SK-N-SH (cell line): ENCODE data around the gene SRGAP3. TPM values are rescaled to one million over a fixed set of nuclear protein-coding genes. Genes with fewer than 3 reads are reported as not detected.

Experiments
- CTCF ChIA-PET: fragments of 300-600, 350-600 bp; formaldehyde crosslinking; extraction: SDS; loops from one replicate; lab custom pipeline; 2021; lab: Yijun Ruan, JAX
- POLR2A ChIA-PET: fragments of 350-600 bp; sonication (Branson Sonifier 250); formaldehyde crosslinking; extraction: SDS; loops from one replicate; lab custom pipeline; 2020; ENCODE audit warnings: antibody characterized with exemption, inconsistent platforms; lab: Yijun Ruan, JAX
- DNase-seq: peaks from one replicate; pipeline ENCODE4 v3.0.0; 2012
- H2AFZ ChIP-seq: fragments of 200-600 bp; sonication (generic); 2 replicates; pipeline ENCODE4 v1.8.1; 2016; ENCODE audit warnings: antibody characterized with exemption, mild to moderate bottlenecking, low read depth
- H3F3A ChIP-seq: fragments of 200-600 bp; sonication (generic); replicated peaks from 2 replicates; pipeline ENCODE3; 2016; ENCODE audit warnings: antibody characterized with exemption, mild to moderate bottlenecking; ENCODE audit not compliant: insufficient read depth
- H3K27ac ChIP-seq, 2 experiments: fragments of 200-500 bp in 1 of 2; fragments of 200-600 bp in 1 of 2; sonication (Bioruptor generic) in 1 of 2; sonication (generic), shearing (Covaris generic) in 1 of 2; 2 replicates each; pipeline versions ENCODE4 v1.5.1 to v1.6.1; 2014 to 2016; ENCODE audit warnings: low read depth in 2 of 2, inconsistent platforms in 1 of 2, low read length in 1 of 2, mild to moderate bottlenecking in 1 of 2, mixed read lengths in 1 of 2
- H3K27me3 ChIP-seq: fragments of 200-600 bp; sonication (generic), shearing (Covaris generic); 2 replicates; pipeline ENCODE4 v1.6.1; 2016; ENCODE audit warnings: mixed run types; ENCODE audit not compliant: insufficient read depth
- H3K36me3 ChIP-seq, 2 experiments: fragments of 200-500 bp in 1 of 2; fragments of 200-600 bp in 1 of 2; sonication (Bioruptor generic) in 1 of 2; sonication (generic) in 1 of 2; replicated peaks in 1 of 2; 2 replicates each; pipeline versions ENCODE3 to v1.5.1; 2014 to 2016; ENCODE audit warnings: low read length in 1 of 2, mild to moderate bottlenecking in 1 of 2; ENCODE audit not compliant: insufficient read depth in 2 of 2, control insufficient read depth in 1 of 2
- H3K4me1 ChIP-seq, 2 experiments: fragments of 200-500 bp in 1 of 2; fragments of 200-600 bp in 1 of 2; sonication (Bioruptor generic) in 1 of 2; sonication (generic), shearing (Covaris generic) in 1 of 2; 2 replicates each; pipeline versions ENCODE4 v1.5.1 to v1.6.1; 2014 to 2016; ENCODE audit warnings: low read depth in 1 of 2, low read length in 1 of 2, mixed run types in 1 of 2; ENCODE audit not compliant: insufficient read depth in 2 of 2, control insufficient read depth in 1 of 2
- H3K4me2 ChIP-seq: fragments of 200-600 bp; sonication (generic), shearing (Covaris generic); 2 replicates; pipeline ENCODE4 v1.6.1; 2017; ENCODE audit warnings: mixed run types
- H3K4me3 ChIP-seq, 2 experiments: fragments of 200-500 bp in 1 of 2; fragments of 200-600 bp in 1 of 2; sonication (Bioruptor generic) in 1 of 2; sonication (generic), shearing (Covaris generic) in 1 of 2; 2 replicates each; pipeline versions ENCODE4 v1.5.1 to v1.8.1; 2014 to 2016; ENCODE audit warnings: low read depth in 2 of 2, inconsistent platforms in 1 of 2, low read length in 1 of 2, mild to moderate bottlenecking in 1 of 2, mixed read lengths in 1 of 2, moderate library complexity in 1 of 2
- H3K79me2 ChIP-seq: fragments of 200-600 bp; sonication (generic); 2 replicates; pipeline ENCODE4 v1.8.1; 2017; ENCODE audit warnings: mild to moderate bottlenecking; ENCODE audit not compliant: insufficient read depth
- H3K9ac ChIP-seq: fragments of 200-600 bp; sonication (generic); 2 replicates; pipeline ENCODE4 v1.6.1; 2017; ENCODE audit warnings: mixed run types
- H3K9me2 ChIP-seq: fragments of 200-600 bp; sonication (generic); 2 replicates; pipeline ENCODE4 v1.6.1; 2017; ENCODE audit warnings: mixed run types
- H3K9me3 ChIP-seq: fragments of 200-600 bp; sonication (generic); 2 replicates; pipeline ENCODE4 v1.6.1; 2017; ENCODE audit warnings: mixed run types, mild to moderate bottlenecking, moderate library complexity
- H4K20me1 ChIP-seq: fragments of 200-600 bp; sonication (generic); 2 replicates; pipeline ENCODE4 v1.6.1; 2017; ENCODE audit warnings: mild to moderate bottlenecking, mixed run types; ENCODE audit not compliant: insufficient read depth
- EP300 ChIP-seq, 2 experiments: IDR thresholded peaks; 2 replicates each; pipeline versions ENCODE4 v1.4.0 to v1.6.1; 2012; ENCODE audit warnings: borderline replicate concordance in 1 of 2, low read depth in 1 of 2, low read length in 1 of 2
- FOSL2 ChIP-seq: IDR thresholded peaks from 2 replicates; pipeline ENCODE4 v1.4.0; 2012; ENCODE audit warnings: low read depth, mild to moderate bottlenecking, moderate library complexity, borderline replicate concordance
- FOXJ3 ChIP-seq: sonication (generic); formaldehyde crosslinking; IDR thresholded peaks from 2 replicates; pipeline ENCODE4 v1.5.1; 2020; ENCODE audit warnings: mild to moderate bottlenecking, missing genetic modification reagents
- GABPA ChIP-seq: IDR thresholded peaks from 2 replicates; pipeline ENCODE4 v1.4.0; 2012; ENCODE audit warnings: low read depth, mild to moderate bottlenecking
- MEF2A ChIP-seq: IDR thresholded peaks from 2 replicates; pipeline ENCODE4 v1.4.0; 2012; ENCODE audit warnings: low read depth, borderline replicate concordance
- MXI1 ChIP-seq: IDR thresholded peaks from 2 replicates; pipeline ENCODE4 v1.6.1; 2012; ENCODE audit warnings: mild to moderate bottlenecking, low read depth, low read length, improper control_type of control experiment
- RAD21 ChIP-seq: IDR thresholded peaks from 2 replicates; pipeline ENCODE4 v1.6.1; 2012; ENCODE audit warnings: mild to moderate bottlenecking, low read length
- RXRA ChIP-seq: IDR thresholded peaks from 2 replicates; pipeline ENCODE4 v1.4.0; 2012; ENCODE audit warnings: low read depth, mild to moderate bottlenecking, borderline replicate concordance
- SIN3A ChIP-seq: IDR thresholded peaks from 2 replicates; pipeline ENCODE4 v1.6.1; 2012; ENCODE audit warnings: low read depth, mild to moderate bottlenecking, low read length, moderate library complexity, borderline replicate concordance
- SMC3 ChIP-seq: IDR thresholded peaks from 2 replicates; pipeline ENCODE4 v1.6.1; 2012; ENCODE audit warnings: low read depth, low read length, improper control_type of control experiment
- TAF1 ChIP-seq: IDR thresholded peaks from 2 replicates; pipeline ENCODE4 v1.6.1; 2012; ENCODE audit warnings: low read depth, mild to moderate bottlenecking, low read length, moderate library complexity, borderline replicate concordance
- YY1 ChIP-seq: IDR thresholded peaks from 2 replicates; pipeline ENCODE4 v1.4.0; 2012; ENCODE audit warnings: low read depth, mild to moderate bottlenecking
- WGBS: methylation state at CpG from one replicate; pipeline ENCODE4 v1.1.6; 2017; ENCODE audit warnings: low lambda C conversion rate; 5-methylcytosine and 5-hydroxymethylcytosine counted together
- polyA plus RNA-seq, 3 experiments: library from polyadenylated mRNA; depleted of rRNA; stranded (reverse); fragments of >200 nt; gene quantifications; 2 replicates each; pipeline ENCODE4 v1.2.3, GENCODE V29; 2012
- TF ChIP-seq, protein P1 (sequence below): IDR thresholded peaks from 2 replicates; pipeline ENCODE4 v1.4.0; 2012; ENCODE audit warnings: low read depth
- TF ChIP-seq, protein P2 (sequence below): IDR thresholded peaks from 2 replicates; pipeline ENCODE4 v1.4.0; 2012; ENCODE audit warnings: low read depth, borderline replicate concordance

SRGAP3 gene
- polyA plus RNA-seq, 1 of the 3 experiments (the other 2 are of a cell fraction), result 2.8 TPM

DNA sequence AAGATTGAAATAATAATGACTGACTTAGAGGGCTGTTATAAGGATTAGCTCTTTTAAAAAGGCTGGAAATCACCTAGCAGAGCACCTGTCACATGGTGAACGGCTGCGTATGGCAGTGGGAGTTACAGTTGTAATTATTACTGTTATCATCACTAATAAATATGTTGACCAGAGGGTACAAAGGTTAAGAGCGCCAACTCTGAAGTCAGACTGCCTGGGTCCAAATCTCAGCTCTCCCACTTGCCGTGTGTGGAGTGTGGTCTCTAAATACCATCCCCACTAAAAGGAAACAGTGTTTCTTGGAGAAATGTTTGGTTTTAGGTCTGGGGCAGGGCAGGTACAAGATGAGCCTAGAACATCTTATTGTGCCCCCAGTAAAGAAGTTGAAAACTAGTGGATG, 280.2 kb downstream of the SRGAP3 start:
- Histone ChIP-seq H3K4me1 (peaks cover 4 to 11% of the 10 kb centered on the region in 2 experiments; a peak in 2 of 4 replicates), H3K9me2 (no peaks in the 10 kb centered on the region), H4K20me1 (no peaks in the 10 kb centered on the region), H3K9me3 (no peaks in the 10 kb centered on the region), H3F3A (peaks cover 8% of the 10 kb centered on the region), H3K4me3 (no peak overlapping the region), H3K27me3 (no peaks in the 10 kb centered on the region), H3K27ac (no peak overlapping the region), H3K79me2 (no peaks in the 10 kb centered on the region), H2AFZ (no peak overlapping the region), H3K36me3 (no peaks in the 10 kb centered on the region), H3K9ac (no peak overlapping the region), H3K4me2 (no peak overlapping the region)
- ChIA-PET CTCF (interaction anchor here (0.8 to 12.9 kb wide), 8 partner anchors 21 to 333 kb away, joined by 3 to 151 read pairs (median 5); partner anchors contain the start of gene OXTR), POLR2A (interaction anchor here (1.4 kb wide), 1 partner anchor 394 kb away, joined by 3 read pairs; the partner anchor contains the start of gene THUMPD3)
- no peak for TF ChIP-seq FOSL2
- TF ChIP-seq MEF2A, result no peak
- TF ChIP-seq FOXJ3 (CRISPR knock-in tag), result no peak
- TF ChIP-seq RXRA, result no peak
- no peak for TF ChIP-seq SMC3
- TF ChIP-seq SIN3A, result no peak
- DNase-seq, result no peak
- 79% methylated on average over 4 of the region's 4 CpGs for WGBS

DNA sequence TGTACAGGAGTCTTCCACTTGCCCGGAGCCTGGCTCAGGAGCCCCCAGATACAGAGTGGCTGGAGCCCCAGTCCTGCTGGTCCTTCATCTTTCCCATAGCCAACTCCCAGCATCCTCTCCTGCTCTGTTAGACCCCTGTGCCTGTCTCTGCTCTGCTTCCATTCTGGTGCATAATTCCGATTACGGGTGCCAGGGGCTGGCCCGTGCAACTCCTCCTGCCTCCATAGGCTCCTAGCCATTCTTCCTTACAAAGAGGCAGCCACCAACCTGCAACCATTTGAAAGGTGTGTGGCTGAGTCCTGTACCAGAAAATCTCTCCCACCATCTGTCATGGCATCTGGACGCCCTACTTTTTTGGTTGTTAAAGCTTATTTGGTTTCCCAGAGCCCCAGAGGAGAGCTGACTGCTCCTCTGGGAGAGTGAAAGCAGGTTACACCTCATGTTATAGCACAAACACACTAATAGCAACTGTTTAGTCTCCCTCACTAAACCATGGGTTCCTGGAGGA, 281.0 kb downstream of the SRGAP3 start:
- 64% methylated on average over 5 of the region's 5 CpGs for WGBS
- TF ChIP-seq MXI1 (no peak), EP300 (IDR thresholded peaks at IDR 0.05; ENCODE audit: borderline replicate concordance in 1 of 2, low read depth in 1 of 2, low read length in 1 of 2) (no peak), FOXJ3 (CRISPR knock-in tag) (no peak), SIN3A (no peak), TAF1 (no peak), YY1 (no peak), GABPA (no peak), RAD21 (no peak)
- TF ChIP-seq, protein P1, sequence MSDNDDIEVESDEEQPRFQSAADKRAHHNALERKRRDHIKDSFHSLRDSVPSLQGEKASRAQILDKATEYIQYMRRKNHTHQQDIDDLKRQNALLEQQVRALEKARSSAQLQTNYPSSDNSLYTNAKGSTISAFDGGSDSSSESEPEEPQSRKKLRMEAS, result no peak
- TF ChIP-seq, protein P2, sequence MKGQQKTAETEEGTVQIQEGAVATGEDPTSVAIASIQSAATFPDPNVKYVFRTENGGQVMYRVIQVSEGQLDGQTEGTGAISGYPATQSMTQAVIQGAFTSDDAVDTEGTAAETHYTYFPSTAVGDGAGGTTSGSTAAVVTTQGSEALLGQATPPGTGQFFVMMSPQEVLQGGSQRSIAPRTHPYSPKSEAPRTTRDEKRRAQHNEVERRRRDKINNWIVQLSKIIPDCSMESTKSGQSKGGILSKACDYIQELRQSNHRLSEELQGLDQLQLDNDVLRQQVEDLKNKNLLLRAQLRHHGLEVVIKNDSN, result no peak
- no peaks in the 10 kb centered on the region for H3K9me3 ChIP-seq
- ChIA-PET CTCF (interaction anchor here (1.0 to 12.9 kb wide), 5 partner anchors 21 to 283 kb away, joined by 3 to 151 read pairs (median 8); partner anchors contain the start of gene OXTR), POLR2A (interaction anchor here (1.4 kb wide), 1 partner anchor 395 kb away, joined by 3 read pairs; the partner anchor contains the start of gene THUMPD3)
- no peaks in the 10 kb centered on the region for H3K79me2 ChIP-seq
- DNase-seq, result no peak
- H4K20me1 ChIP-seq, result no peaks in the 10 kb centered on the region
- H3K4me3 ChIP-seq, result no peak overlapping the region
- no peak overlapping the region for H2AFZ ChIP-seq
- no peak overlapping the region for H3K9ac ChIP-seq
- H3K4me2 ChIP-seq, result no peak overlapping the region
- peaks cover 15% of the 10 kb centered on the region for H3F3A ChIP-seq
- H3K27ac ChIP-seq, result no peak overlapping the region
- no peaks in the 10 kb centered on the region for H3K36me3 ChIP-seq
- no peaks in the 10 kb centered on the region for H3K9me2 ChIP-seq
- H3K4me1 ChIP-seq, result peaks cover 4 to 17% of the 10 kb centered on the region in 2 experiments; a peak in 2 of 4 replicates
- no peaks in the 10 kb centered on the region for H3K27me3 ChIP-seq
